GM12875 (cell line): ENCODE measurements around the gene APH1B.

ENCODE experiments used
- H3K4me3 ChIP-seq: one replicate; pipeline ENCODE4 v1.5.1; 2011; ENCODE audit warnings: low read depth, low read length, control low read depth
- TF ChIP-seq, protein P1 (sequence below): IDR thresholded peaks from 2 replicates; pipeline ENCODE4 v1.5.1; 2011; ENCODE audit warnings: low read depth, mild to moderate bottlenecking, control low read depth, inconsistent platforms, low read length, moderate library complexity, borderline replicate concordance; ENCODE audit not compliant: insufficient read depth

APH1B gene

DNA sequence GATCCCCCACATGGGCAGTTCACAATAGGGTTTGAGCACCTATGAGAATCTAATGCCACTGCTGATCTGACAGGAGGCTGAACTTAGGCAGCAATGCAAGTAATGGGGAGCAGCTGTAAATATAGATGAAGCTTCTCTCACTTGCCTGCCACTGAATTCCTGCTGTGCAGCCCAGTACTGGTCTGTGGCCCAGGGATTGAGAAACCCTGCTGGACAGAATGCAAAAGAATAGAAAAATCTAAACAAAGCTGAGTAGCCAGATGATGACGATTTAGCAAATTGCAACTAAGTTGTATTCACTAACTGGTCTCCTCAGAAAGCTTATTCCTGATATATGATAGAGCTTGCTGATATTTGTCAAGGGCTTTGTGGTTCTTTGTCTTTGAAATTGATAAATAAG, 34.3 kb upstream of the APH1B start:
- TF ChIP-seq, protein P1, sequence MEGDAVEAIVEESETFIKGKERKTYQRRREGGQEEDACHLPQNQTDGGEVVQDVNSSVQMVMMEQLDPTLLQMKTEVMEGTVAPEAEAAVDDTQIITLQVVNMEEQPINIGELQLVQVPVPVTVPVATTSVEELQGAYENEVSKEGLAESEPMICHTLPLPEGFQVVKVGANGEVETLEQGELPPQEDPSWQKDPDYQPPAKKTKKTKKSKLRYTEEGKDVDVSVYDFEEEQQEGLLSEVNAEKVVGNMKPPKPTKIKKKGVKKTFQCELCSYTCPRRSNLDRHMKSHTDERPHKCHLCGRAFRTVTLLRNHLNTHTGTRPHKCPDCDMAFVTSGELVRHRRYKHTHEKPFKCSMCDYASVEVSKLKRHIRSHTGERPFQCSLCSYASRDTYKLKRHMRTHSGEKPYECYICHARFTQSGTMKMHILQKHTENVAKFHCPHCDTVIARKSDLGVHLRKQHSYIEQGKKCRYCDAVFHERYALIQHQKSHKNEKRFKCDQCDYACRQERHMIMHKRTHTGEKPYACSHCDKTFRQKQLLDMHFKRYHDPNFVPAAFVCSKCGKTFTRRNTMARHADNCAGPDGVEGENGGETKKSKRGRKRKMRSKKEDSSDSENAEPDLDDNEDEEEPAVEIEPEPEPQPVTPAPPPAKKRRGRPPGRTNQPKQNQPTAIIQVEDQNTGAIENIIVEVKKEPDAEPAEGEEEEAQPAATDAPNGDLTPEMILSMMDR: no peak
- H3K4me3 ChIP-seq: no peak overlapping the region

DNA sequence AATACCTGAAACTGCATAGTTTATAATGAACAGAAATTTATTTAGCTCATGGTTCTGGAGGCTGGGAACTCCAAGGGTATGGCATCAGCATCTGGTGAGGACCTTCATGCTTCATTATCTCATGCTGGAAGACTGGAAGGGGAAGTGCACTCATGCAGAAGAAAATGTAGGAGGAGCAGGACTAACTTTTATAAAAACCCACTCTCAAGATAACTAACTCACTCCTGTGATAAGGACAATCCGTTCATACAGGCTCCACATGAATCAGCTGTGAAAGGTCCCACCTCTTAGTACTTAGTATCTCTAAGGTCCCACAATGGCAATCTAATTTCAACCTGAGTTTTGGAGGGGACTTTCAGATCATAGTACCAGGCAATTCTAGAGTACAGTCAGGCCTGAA, 33.6 kb upstream of the APH1B start:
- H3K4me3 ChIP-seq: no peak overlapping the region
- TF ChIP-seq, protein P1: no peak

DNA sequence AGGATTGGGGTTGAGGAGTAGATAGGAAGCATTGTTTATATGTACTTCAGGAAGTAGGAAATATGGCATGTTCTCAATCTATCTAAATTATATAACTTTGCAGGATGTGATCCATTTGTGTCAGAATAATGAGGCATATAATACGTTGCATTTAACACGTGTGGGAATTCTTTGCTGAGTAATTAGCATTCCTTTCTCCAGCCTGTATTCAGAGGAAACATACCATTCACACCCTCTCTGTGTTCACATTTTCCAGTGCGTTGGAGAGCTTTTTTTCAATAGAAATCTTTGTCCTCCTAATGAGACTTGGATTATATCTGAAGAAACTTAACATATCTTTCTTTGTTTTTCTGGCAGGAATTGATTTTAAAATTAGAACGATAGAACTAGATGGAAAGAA, 33.0 kb upstream of the APH1B start:
- TF ChIP-seq, protein P1: no peak
- H3K4me3 ChIP-seq: no peak overlapping the region

DNA sequence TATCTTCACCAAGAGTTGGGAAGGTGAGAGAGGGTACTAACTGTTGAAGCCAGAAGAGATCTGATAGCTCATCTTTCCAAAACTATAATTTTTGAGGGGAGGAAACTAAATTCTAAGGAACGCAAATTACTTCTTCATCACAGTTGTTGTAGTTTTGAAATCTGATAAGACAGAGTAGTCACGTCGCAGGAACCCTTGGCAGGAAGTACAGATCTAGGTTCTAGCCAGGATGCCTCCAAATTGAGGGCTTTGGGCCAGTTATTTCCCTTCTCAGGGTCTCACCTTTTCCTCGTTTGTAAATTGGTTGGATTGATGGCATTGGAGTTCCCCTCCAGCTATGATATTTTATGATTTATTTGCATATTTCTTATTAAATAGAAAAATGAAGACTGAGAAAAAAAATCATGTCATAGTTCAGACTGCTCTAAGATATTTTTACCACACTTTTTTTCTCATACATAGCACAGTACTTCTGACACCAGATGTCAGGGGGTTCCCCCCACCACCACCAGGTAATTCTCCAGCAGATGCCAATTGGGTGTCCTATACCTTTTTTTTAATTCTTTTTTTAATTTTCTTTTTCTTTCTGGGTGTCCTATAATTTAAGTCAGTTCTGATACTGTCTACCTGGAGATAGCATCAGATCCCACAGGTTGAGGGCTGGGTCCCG, 32.3 kb upstream of the APH1B start:
- no peak overlapping the region for H3K4me3 ChIP-seq
- TF ChIP-seq, protein P1: no peak

DNA sequence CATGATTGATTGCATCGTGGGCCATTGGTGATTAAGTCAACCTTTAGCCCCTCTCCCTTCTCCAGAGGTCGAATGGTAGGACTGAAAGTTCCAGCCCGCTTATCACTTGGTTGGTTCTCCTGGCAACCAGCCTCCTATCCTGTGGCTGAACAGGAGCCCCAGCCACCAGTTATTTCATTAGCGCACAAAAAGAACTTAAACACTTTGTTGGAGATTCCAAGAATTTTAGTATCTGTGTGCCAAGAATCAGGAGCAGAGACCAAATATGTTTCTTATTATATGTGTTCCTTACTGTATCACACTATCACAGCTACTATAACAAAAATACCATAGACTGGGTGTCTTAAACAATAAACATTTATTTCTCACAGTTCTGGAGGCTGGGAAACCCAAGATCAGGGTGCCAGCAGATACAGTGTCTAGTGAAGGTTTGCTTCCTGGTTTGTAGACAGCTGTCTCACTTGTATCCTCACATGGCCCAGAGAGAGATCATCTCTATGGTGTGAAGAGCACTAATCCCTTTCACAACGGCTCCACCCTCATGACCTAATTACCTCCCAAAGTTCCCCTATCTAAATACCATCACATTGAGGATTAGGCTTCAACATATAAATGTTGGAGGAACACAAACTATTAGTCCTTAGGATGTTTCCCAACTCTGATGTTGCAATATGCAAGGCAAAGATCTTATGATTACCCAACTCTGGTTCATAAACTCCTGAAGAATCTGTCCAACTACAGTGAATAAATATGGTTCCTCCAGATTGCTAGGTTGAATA, 30.5 kb upstream of the APH1B start:
- no peak overlapping the region for H3K4me3 ChIP-seq
- TF ChIP-seq, protein P1: no peak

DNA sequence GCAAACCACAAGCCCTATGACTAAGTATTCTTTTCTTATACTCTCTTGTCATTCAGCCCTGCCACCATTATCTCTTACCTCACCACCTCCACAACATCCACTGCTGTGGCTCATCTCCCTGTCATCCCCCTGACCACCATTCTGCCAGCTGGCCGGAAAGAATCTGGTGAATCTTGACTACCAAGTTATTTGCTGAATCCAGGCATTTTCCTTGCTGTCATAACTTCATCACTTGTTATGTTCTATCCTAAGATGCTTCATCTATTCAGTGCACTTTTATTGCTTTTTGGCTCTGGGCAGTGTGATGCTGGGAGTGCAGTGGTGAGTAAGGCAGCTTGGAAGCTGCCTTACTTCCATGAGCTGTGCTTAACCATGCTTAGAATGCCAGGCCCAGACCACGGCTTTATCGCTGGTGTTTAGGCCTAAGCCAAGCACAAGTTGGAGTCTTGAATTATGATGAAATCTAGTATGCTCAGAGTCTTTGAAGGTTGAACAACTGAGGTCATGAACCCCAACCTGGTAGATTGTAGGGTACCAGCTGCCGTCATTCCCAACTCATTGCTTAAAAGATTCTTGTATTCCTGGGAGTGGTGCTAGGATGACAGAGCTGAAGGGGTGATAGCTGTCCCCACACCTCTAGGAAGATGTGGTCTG, 27.0 kb upstream of the APH1B start:
- TF ChIP-seq, protein P1: no peak
- H3K4me3 ChIP-seq: no peak overlapping the region

DNA sequence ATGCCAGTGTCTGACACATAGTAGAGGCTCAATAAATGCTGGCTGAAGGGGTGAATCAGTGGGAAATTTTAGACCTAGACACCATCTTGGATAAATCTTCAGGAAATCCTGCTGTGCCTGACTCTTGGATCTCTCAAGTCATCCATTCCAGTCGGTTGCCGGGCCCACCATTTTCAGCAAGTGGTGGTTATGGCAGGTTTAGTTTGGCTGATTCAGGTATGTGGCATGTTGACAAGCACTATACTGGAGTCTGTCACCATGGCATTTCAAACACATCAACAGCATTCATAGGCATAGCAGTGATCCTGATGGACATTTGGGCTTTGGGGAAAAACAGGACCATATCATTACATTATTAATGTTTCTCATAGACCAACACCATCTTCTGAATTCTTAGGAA, 25.7 kb upstream of the APH1B start:
- TF ChIP-seq, protein P1: no peak
- no peak overlapping the region for H3K4me3 ChIP-seq
